H9 (cell line): Measurements from ENCODE around the gene TBC1D23. TPM values are rescaled to one million over a fixed set of nuclear protein-coding genes. Genes with fewer than 3 reads are reported as not detected.

Experiments
- DNase-seq: peaks from one replicate; pipeline ENCODE4 v3.0.0-alpha.2; 2017
- H2AFZ ChIP-seq: one replicate; pipeline ENCODE4 v1.6.1; 2013; ENCODE audit warnings: mild to moderate bottlenecking, low read length, control low read depth, moderate library complexity
- H2AK5ac ChIP-seq: 2 replicates; pipeline ENCODE4 v1.6.1; 2013; ENCODE audit warnings: low read length, control low read depth, mixed read lengths; ENCODE audit not compliant: insufficient read length
- H2BK120ac ChIP-seq: one replicate; pipeline ENCODE4 v1.6.1; 2013; ENCODE audit warnings: low read depth, mild to moderate bottlenecking, low read length, control low read depth, inconsistent platforms; ENCODE audit not compliant: poor library complexity, severe bottlenecking
- H2BK12ac ChIP-seq: 2 replicates; pipeline ENCODE4 v1.6.1; 2013; ENCODE audit warnings: low read length, control low read depth, mixed read lengths, low read depth; ENCODE audit not compliant: insufficient read length
- H2BK15ac ChIP-seq: 2 replicates; pipeline ENCODE4 v1.6.1; 2013; ENCODE audit warnings: low read depth, low read length, control low read depth
- H2BK20ac ChIP-seq: one replicate; pipeline ENCODE4 v1.6.1; 2013; ENCODE audit warnings: low read depth, mild to moderate bottlenecking, low read length, control low read depth, inconsistent platforms; ENCODE audit not compliant: poor library complexity, severe bottlenecking
- H2BK5ac ChIP-seq: 2 replicates; pipeline ENCODE4 v1.6.1; 2013; ENCODE audit warnings: low read length, control low read depth, mixed read lengths; ENCODE audit not compliant: insufficient read length
- H3K14ac ChIP-seq: 2 replicates; pipeline ENCODE4 v1.6.1; 2013; ENCODE audit warnings: low read length, control low read depth; ENCODE audit not compliant: insufficient read depth
- H3K18ac ChIP-seq: 2 replicates; pipeline ENCODE4 v1.6.1; 2013; ENCODE audit warnings: low read depth, mild to moderate bottlenecking, mixed read lengths, low read length, control low read depth; ENCODE audit not compliant: insufficient read length
- H3K23ac ChIP-seq: 2 replicates; pipeline ENCODE4 v1.6.1; 2013; ENCODE audit warnings: low read length, control low read depth, mixed read lengths, low read depth; ENCODE audit not compliant: insufficient read length
- H3K23me2 ChIP-seq: 2 replicates; pipeline ENCODE4 v1.6.1; 2013; ENCODE audit warnings: low read depth, mild to moderate bottlenecking, mixed read lengths, low read length, control low read depth; ENCODE audit not compliant: insufficient read length, poor library complexity, severe bottlenecking
- H3K27ac ChIP-seq: 2 replicates; pipeline ENCODE4 v1.5.1; 2013; ENCODE audit warnings: low read length, control low read depth, mixed read lengths, low read depth; ENCODE audit not compliant: insufficient read length
- H3K27me3 ChIP-seq: 2 replicates; pipeline ENCODE4 v1.6.1; 2013; ENCODE audit warnings: low read length, control low read depth, inconsistent platforms; ENCODE audit not compliant: insufficient read depth
- H3K4ac ChIP-seq: 2 replicates; pipeline ENCODE4 v1.6.1; 2013; ENCODE audit warnings: low read depth, mild to moderate bottlenecking, control low read depth, inconsistent platforms, low read length, moderate library complexity
- H3K4me1 ChIP-seq: 2 replicates; pipeline ENCODE4 v1.6.1; 2013; ENCODE audit warnings: low read length, control low read depth, inconsistent platforms; ENCODE audit not compliant: insufficient read depth
- H3K4me2 ChIP-seq: 2 replicates; pipeline ENCODE4 v1.6.1; 2013; ENCODE audit warnings: low read length, control low read depth, mixed read lengths; ENCODE audit not compliant: insufficient read length, insufficient read depth
- H3K56ac ChIP-seq: 2 replicates; pipeline ENCODE4 v1.6.1; 2013; ENCODE audit warnings: low read depth, mild to moderate bottlenecking, mixed read lengths, low read length, control low read depth; ENCODE audit not compliant: insufficient read length
- H3K79me1 ChIP-seq: 2 replicates; pipeline ENCODE4 v1.6.1; 2013; ENCODE audit warnings: low read depth, mild to moderate bottlenecking, moderate library complexity, low read length, control low read depth, inconsistent platforms; ENCODE audit not compliant: insufficient read depth, poor library complexity, severe bottlenecking
- H3K79me2 ChIP-seq: 2 replicates; pipeline ENCODE4 v1.6.1; 2013; ENCODE audit warnings: low read length, control low read depth, inconsistent platforms; ENCODE audit not compliant: insufficient read depth
- H3K9ac ChIP-seq: 2 replicates; pipeline ENCODE4 v1.6.1; 2013; ENCODE audit warnings: low read length, control low read depth, mixed read lengths; ENCODE audit not compliant: insufficient read length; ENCODE audit errors: extremely low read depth
- H3K9me3 ChIP-seq: one replicate; pipeline ENCODE4 v1.6.1; 2013; ENCODE audit warnings: low read depth, low read length, inconsistent platforms; ENCODE audit not compliant: control insufficient read depth
- H3T11ph ChIP-seq: one replicate; pipeline ENCODE4 v1.6.1; 2013; ENCODE audit warnings: mild to moderate bottlenecking, low read length, control low read depth, inconsistent platforms
- H4K20me1 ChIP-seq: one replicate; pipeline ENCODE4 v1.6.1; 2013; ENCODE audit not compliant: control insufficient read depth, insufficient read length, insufficient read depth
- H4K5ac ChIP-seq: 2 replicates; pipeline ENCODE4 v1.6.1; 2013; ENCODE audit warnings: low read depth, mild to moderate bottlenecking, mixed read lengths, low read length, control low read depth; ENCODE audit not compliant: insufficient read length
- H4K8ac ChIP-seq: replicated peaks from 2 replicates; pipeline ENCODE4 v1.6.1; 2013; ENCODE audit warnings: low read length, control low read depth, mixed read lengths, low read depth; ENCODE audit not compliant: insufficient read length
- H4K91ac ChIP-seq: 2 replicates; pipeline ENCODE4 v1.6.1; 2013; ENCODE audit warnings: low read depth, mild to moderate bottlenecking, moderate library complexity, mixed read lengths, low read length, control low read depth; ENCODE audit not compliant: insufficient read length
- H3K27ac Mint-ChIP-seq, 3 experiments: 2 replicates in 2 of 3; 3 replicates in 1 of 3; pipeline ENCODE4 v1.8.0; 2020 to 2021; ENCODE audit warnings: mixed read lengths in 3 of 3, mild to moderate bottlenecking in 1 of 3, moderate library complexity in 1 of 3
- H3K27me3 Mint-ChIP-seq: 2 replicates; pipeline ENCODE4 v1.8.0; 2021; ENCODE audit warnings: low read depth, mild to moderate bottlenecking, moderate library complexity, mixed read lengths
- H3K36me3 Mint-ChIP-seq, 3 experiments: 2 replicates in 2 of 3; 3 replicates in 1 of 3; pipeline ENCODE4 v1.8.0; 2020 to 2021; ENCODE audit warnings: low read depth in 3 of 3, mixed read lengths in 3 of 3; ENCODE audit not compliant: insufficient read depth in 1 of 3
- H3K4me1 Mint-ChIP-seq, 2 experiments: 2 replicates each; pipeline ENCODE4 v1.8.0; 2020; ENCODE audit warnings: mixed read lengths in 2 of 2
- H3K4me3 Mint-ChIP-seq, 2 experiments: 2 replicates in 1 of 2; 3 replicates in 1 of 2; pipeline ENCODE4 v1.8.0; 2020 to 2021; ENCODE audit warnings: mild to moderate bottlenecking in 2 of 2, mixed read lengths in 2 of 2, moderate library complexity in 1 of 2
- H3K9me3 Mint-ChIP-seq, 2 experiments: 2 replicates in 1 of 2; 3 replicates in 1 of 2; pipeline ENCODE4 v1.8.0; 2020; ENCODE audit warnings: mild to moderate bottlenecking in 2 of 2, mixed read lengths in 2 of 2, moderate library complexity in 1 of 2
- CTCF ChIP-seq: fragments of 200-600 bp; sonication (generic); conservative IDR thresholded peaks from 3 replicates; pipeline ENCODE4 v1.8.0; 2021; ENCODE audit warnings: antibody characterized with exemption, mild to moderate bottlenecking
- WGBS: extraction: QIAGEN DNeasy Blood & Tissue Kit; methylation state at CpG from one replicate; pipeline ENCODE4 v1.1.7; 2013; ENCODE audit warnings: missing lambda C conversion rate, low lambda C conversion rate, mixed read lengths; ENCODE audit not compliant: insufficient read length; ENCODE audit errors: extremely low coverage; 5-methylcytosine and 5-hydroxymethylcytosine counted together
- total RNA-seq: library from RNA; stranded (reverse); gene quantifications from 2 replicates; pipeline ENCODE4 v1.2.1, GENCODE V29; 2021

The TBC1D23 gene
- total RNA-seq, 1 experiment from 2014 or later = 37.1 TPM

- H4K5ac ChIP-seq = no peak overlapping the region
- no peak overlapping the region for H3K9ac ChIP-seq
- H2AFZ ChIP-seq = no peak overlapping the region
- H3K23ac ChIP-seq = no peak overlapping the region
- Mint-ChIP-seq H3K4me1 (peaks cover 2% of the 10 kb centered on the region in 2 experiments), H3K9me3 (no peaks in the 10 kb centered on the region), H3K4me3 (no peak overlapping the region), H3K27ac (no peak overlapping the region), H3K27me3 (no peaks in the 10 kb centered on the region), H3K36me3 (peaks cover 0 to 20% (median 4%) of the 10 kb centered on the region in 3 experiments; a peak in 5 of 7 replicates)
- no peak overlapping the region for H2BK5ac ChIP-seq
- H3K4me1 ChIP-seq = no peaks in the 10 kb centered on the region
- H4K20me1 ChIP-seq = no peaks in the 10 kb centered on the region
- H3K79me1 ChIP-seq = no peaks in the 10 kb centered on the region
- no peak for TF ChIP-seq CTCF
- H4K8ac ChIP-seq = no peak overlapping the region
- H2BK120ac ChIP-seq = no peak overlapping the region
- no peak overlapping the region for H2BK20ac ChIP-seq
- H3K14ac ChIP-seq = no peak overlapping the region
- no peaks in the 10 kb centered on the region for H3K79me2 ChIP-seq
- H3K4me2 ChIP-seq = no peak overlapping the region
- H2BK12ac ChIP-seq = no peak overlapping the region
- no peaks in the 10 kb centered on the region for H3K9me3 ChIP-seq
- H3K4ac ChIP-seq = no peak overlapping the region
- no peak overlapping the region for H2AK5ac ChIP-seq
- no peak overlapping the region for H3K27ac ChIP-seq
- H3K27me3 ChIP-seq = no peaks in the 10 kb centered on the region
- no peaks in the 10 kb centered on the region for H3K23me2 ChIP-seq
- H4K91ac ChIP-seq = no peak overlapping the region
- H2BK15ac ChIP-seq = no peak overlapping the region
- H3K18ac ChIP-seq = no peak overlapping the region
- no peak overlapping the region for H3K56ac ChIP-seq
- no peak overlapping the region for H3T11ph ChIP-seq
- no peak for DNase-seq
- no CpG with 5 or more reads among the region's 1 CpG for WGBS
Measured at GRCh38 chr3:100306695-100307094, 45.9 kb downstream of the TBC1D23 start.
